A673 (cell line): Measurements from ENCODE around the gene MINAR1. TPM values are rescaled to one million over a fixed set of nuclear protein-coding genes. Genes with fewer than 3 reads are reported as not detected.

Experiments
- BruUV-seq: library from RNA; stranded (reverse); fragments of 400-500 nt; replicated peaks from 2 replicates; lab custom pipeline; 2021; lab: Mats Ljungman, UMichigan
- CTCF ChIA-PET: fragments of 300-600 bp; sonication (Branson Sonifier 250); formaldehyde crosslinking; loops from one replicate; lab custom pipeline; 2022; ENCODE audit warnings: antibody characterized with exemption; lab: Charles Lee
- POLR2A ChIA-PET: fragments of 300-600 bp; sonication (Branson Sonifier 250); formaldehyde crosslinking; loops from one replicate; lab custom pipeline; 2022; ENCODE audit warnings: antibody characterized with exemption; ENCODE audit not compliant: low non-redundant PET; lab: Charles Lee
- DNase-seq: peaks from one replicate; pipeline ENCODE4 v3.0.0-alpha.2; 2015; ENCODE audit warnings: low spot score
- H3K27ac ChIP-seq: fragments of 200-600 bp; sonication (generic); 2 replicates; pipeline ENCODE4 v1.5.1; 2016; ENCODE audit warnings: mixed run types, low read depth, mild to moderate bottlenecking, mixed read lengths, antibody characterized with exemption, low read length; ENCODE audit not compliant: poor library complexity, severe bottlenecking
- H3K27me3 ChIP-seq: fragments of 200-600 bp; sonication (generic); replicated peaks from 2 replicates; pipeline ENCODE4 v1.6.1; 2017; ENCODE audit warnings: mixed run types, low read depth, mild to moderate bottlenecking, mixed read lengths, antibody characterized with exemption, low read length; ENCODE audit not compliant: insufficient read depth, poor library complexity
- H3K36me3 ChIP-seq: fragments of 200-600 bp; sonication (generic); 2 replicates; pipeline ENCODE4 v1.6.1; 2016; ENCODE audit warnings: mixed run types, mild to moderate bottlenecking, mixed read lengths, antibody characterized with exemption, low read length; ENCODE audit not compliant: insufficient read depth, poor library complexity, severe bottlenecking
- H3K4me1 ChIP-seq: fragments of 200-600 bp; sonication (generic); 2 replicates; pipeline ENCODE4 v1.6.1; 2017; ENCODE audit warnings: mixed run types, mild to moderate bottlenecking, mixed read lengths, antibody characterized with exemption, low read length; ENCODE audit not compliant: insufficient read depth, poor library complexity, severe bottlenecking
- H3K4me3 ChIP-seq: fragments of 200-600 bp; sonication (generic); 2 replicates; pipeline ENCODE4 v1.5.1; 2016; ENCODE audit warnings: low read depth, mixed run types, mild to moderate bottlenecking, mixed read lengths, low read length; ENCODE audit not compliant: poor library complexity, severe bottlenecking
- H3K9me3 ChIP-seq: fragments of 200-600 bp; sonication (generic); 2 replicates; pipeline ENCODE4 v1.6.1; 2016; ENCODE audit warnings: mixed run types, low read depth, mild to moderate bottlenecking, mixed read lengths, antibody characterized with exemption, low read length; ENCODE audit not compliant: poor library complexity, severe bottlenecking
- EZH2 ChIP-seq: fragments of 200-600 bp; sonication (generic); IDR thresholded peaks from 2 replicates; pipeline ENCODE4 v1.6.1; 2017; ENCODE audit warnings: borderline replicate concordance, low read depth, mild to moderate bottlenecking, mixed read lengths, antibody characterized with exemption, low read length; ENCODE audit not compliant: poor library complexity, severe bottlenecking
- intact Hi-C: fragments of 100-400 bp; cut with micrococcal nuclease; formaldehyde crosslinking; loops from one replicate; pipeline ENCODE4 v1.10.0; 2022; ENCODE audit not compliant: unreplicated experiment
- total RNA-seq: library from RNA; stranded (reverse); gene quantifications from 2 replicates; pipeline ENCODE4 v1.2.3, GENCODE V29; 2021
- TF ChIP-seq, protein P1 (sequence below): fragments of 300-800, 200-600 bp; sonication (generic); conservative IDR thresholded peaks from 2 replicates; pipeline ENCODE4 v1.5.1; 2017; ENCODE audit warnings: low read depth, mild to moderate bottlenecking, antibody characterized with exemption, low read length, moderate library complexity, mixed read lengths

Gene MINAR1
- total RNA-seq, 1 experiment from 2014 or later = 1.6 TPM

DNA sequence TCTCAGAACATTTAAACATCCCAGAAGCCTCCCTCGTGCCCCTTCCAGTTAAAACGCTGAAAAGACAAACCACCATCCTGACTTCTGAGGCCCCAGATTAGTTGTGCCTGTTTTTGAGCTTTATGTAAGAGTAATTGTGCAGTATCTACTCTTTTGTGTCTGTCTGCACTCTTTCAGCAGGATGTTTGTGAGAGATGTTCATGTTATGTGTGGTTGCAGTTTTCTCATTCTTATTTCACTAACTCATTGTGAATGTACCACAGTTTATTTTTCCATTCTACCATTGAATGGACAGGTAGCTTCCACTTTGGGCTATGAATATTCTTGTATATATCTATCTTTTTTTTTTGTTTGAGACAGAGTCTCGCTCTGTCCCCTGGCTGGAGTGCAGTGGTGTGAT lies 40.3 kb downstream of the MINAR1 start:
- BruUV-seq = no TSS peak
- ChIA-PET POLR2A (no interaction called here), CTCF (no interaction called here)
- H3K4me1 ChIP-seq = no peaks in the 10 kb centered on the region
- no peak overlapping the region for H3K4me3 ChIP-seq
- no peaks in the 10 kb centered on the region for H3K9me3 ChIP-seq
- intact Hi-C loops = loop anchor here (10.0 kb wide), 1 partner anchor 62 kb away; no protein-coding TSS in a partner anchor
- H3K27me3 ChIP-seq = no peaks in the 10 kb centered on the region
- no peak for DNase-seq
- TF ChIP-seq, protein P1, sequence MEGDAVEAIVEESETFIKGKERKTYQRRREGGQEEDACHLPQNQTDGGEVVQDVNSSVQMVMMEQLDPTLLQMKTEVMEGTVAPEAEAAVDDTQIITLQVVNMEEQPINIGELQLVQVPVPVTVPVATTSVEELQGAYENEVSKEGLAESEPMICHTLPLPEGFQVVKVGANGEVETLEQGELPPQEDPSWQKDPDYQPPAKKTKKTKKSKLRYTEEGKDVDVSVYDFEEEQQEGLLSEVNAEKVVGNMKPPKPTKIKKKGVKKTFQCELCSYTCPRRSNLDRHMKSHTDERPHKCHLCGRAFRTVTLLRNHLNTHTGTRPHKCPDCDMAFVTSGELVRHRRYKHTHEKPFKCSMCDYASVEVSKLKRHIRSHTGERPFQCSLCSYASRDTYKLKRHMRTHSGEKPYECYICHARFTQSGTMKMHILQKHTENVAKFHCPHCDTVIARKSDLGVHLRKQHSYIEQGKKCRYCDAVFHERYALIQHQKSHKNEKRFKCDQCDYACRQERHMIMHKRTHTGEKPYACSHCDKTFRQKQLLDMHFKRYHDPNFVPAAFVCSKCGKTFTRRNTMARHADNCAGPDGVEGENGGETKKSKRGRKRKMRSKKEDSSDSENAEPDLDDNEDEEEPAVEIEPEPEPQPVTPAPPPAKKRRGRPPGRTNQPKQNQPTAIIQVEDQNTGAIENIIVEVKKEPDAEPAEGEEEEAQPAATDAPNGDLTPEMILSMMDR = no peak
- TF ChIP-seq EZH2 = no peak
- no peaks in the 10 kb centered on the region for H3K36me3 ChIP-seq
- H3K27ac ChIP-seq = no peak overlapping the region

DNA sequence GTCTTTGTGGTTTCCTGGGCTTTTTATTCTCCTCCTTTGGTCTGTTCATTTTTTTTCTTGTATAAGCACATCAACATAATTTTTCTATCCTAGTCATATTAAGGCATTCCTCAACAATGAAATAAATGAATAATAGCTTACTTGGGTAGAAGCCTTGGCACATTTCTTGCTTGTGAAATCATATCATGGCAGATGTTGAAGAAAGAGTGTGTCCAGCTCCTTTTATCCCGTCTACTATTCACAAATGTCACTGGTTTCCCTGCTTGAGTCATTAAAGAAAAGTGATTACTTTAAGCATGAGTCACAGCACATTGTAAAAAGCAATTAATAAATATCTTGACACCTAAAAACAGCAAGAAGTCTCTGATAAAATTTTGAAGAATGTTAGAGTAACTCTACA lies 42.1 kb downstream of the MINAR1 start:
- BruUV-seq = no TSS peak
- intact Hi-C loops = loop anchor here (10.0 kb wide), 1 partner anchor 61 kb away; no protein-coding TSS in a partner anchor
- H3K9me3 ChIP-seq = no peaks in the 10 kb centered on the region
- H3K27me3 ChIP-seq = no peaks in the 10 kb centered on the region
- H3K27ac ChIP-seq = no peak overlapping the region
- no peaks in the 10 kb centered on the region for H3K4me1 ChIP-seq
- H3K36me3 ChIP-seq = no peaks in the 10 kb centered on the region
- DNase-seq = no peak
- CTCF ChIA-PET = no interaction called here
- no peak overlapping the region for H3K4me3 ChIP-seq
- POLR2A ChIA-PET = no interaction called here
- TF ChIP-seq, protein P1 = no peak
- TF ChIP-seq EZH2 = no peak

DNA sequence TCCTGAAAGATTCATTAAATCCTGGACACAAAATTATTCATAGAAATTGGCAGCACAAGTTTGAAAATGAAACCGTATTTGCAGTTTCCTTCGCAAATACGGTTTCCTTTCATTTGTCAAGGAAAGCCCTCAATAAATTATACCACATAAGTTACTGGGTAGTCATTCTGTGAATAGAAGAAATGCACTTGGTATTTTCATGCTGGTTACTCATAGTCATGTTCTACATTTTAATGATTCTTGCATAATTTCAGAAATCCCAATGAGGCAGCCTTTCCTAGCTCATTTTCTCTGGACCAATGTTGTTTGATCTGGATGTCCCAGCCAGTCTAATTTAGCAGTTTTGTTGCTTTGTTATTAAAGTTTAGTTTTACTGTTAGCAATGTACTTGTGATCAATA lies 43.2 kb downstream of the MINAR1 start:
- CTCF ChIA-PET = no interaction called here
- no peak overlapping the region for H3K27ac ChIP-seq
- no peak for TF ChIP-seq EZH2
- TF ChIP-seq, protein P1 = no peak

More for the DNA sequence above, 43.2 kb downstream of the MINAR1 start:
- Histone ChIP-seq H3K4me1 (no peaks in the 10 kb centered on the region), H3K36me3 (no peaks in the 10 kb centered on the region), H3K4me3 (no peak overlapping the region), H3K9me3 (no peaks in the 10 kb centered on the region), H3K27me3 (no peaks in the 10 kb centered on the region)
- POLR2A ChIA-PET = no interaction called here
- intact Hi-C loops = loop anchor here (10.0 kb wide), 1 partner anchor 59 kb away; no protein-coding TSS in a partner anchor
- DNase-seq = no peak
- BruUV-seq = no TSS peak
